ENCODE data around the gene CYB5B. TPM values are rescaled to one million over a fixed set of nuclear protein-coding genes. Genes with fewer than 3 reads are reported as not detected.

CYB5B gene
- total RNA-seq, 2 experiments from 2014 or later, result 179 to 183 TPM

DNA sequence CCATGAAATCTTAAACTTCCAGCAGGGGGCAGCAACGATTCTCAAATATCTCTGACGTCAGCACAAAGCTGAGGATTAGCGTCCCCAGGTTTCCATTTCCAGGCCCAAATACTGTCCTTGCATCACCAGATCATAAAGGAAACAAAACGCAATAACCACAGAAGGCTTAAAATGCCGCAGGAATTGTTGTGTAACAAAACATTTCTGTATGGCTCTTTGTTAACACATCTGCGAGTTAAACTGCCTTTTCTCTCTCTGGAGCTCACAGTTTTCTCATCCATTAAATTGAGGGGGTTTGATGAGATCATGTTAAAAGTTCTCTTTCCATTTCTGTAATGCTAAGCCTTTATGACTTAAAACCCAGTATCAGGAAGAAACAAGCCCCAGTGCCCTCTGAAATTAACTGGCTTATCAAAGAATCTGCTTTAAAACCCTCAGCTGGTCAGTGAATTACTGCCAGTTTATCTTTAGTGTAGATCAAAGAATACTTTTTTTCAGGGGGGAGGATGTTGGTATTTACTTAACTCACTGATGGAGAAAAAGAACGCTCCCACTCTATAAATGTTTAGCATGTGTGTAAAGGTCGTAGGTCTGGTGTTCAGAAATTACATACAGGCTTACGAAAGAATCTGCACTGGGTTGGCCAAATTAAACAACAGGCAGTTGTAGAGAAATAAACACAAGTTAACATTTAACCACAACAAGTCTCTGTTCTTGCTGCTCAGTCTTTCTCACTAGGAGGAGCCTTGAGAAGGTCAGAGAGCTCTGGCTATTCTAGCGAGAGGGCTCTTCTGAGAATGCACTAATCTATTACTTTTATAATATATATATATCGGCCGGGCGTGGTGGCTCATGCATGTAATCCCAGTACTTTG, 28.0 kb upstream of the CYB5B start:
- Mint-ChIP-seq H3K4me1 (ENCODE audit: low read depth) (peaks cover 18% of the 10 kb centered on the region), H3K36me3 (ENCODE audit: low read depth) (no peaks in the 10 kb centered on the region), H3K27ac (peak overlapping the region; percentile 47), H3K4me3 (no peak overlapping the region), H3K27me3 (ENCODE audit: low read depth) (no peaks in the 10 kb centered on the region), H3K9me3 (ENCODE audit: insufficient read depth) (no peaks in the 10 kb centered on the region)
- peak; percentile 73 for ATAC-seq
- POLR2A ChIA-PET, result interaction anchor here (0.6 to 1.6 kb wide), 7 partner anchors 8 to 358 kb away, joined by 3 to 7 read pairs (median 3); partner anchors contain the start of genes CYB5B, NOB1 and TERF2
- peak; percentile 84 for DNase-seq
- CTCF ChIA-PET, result interaction anchor here (0.5 to 3.9 kb wide), 78 partner anchors 9 to 534 kb away, joined by 3 to 40 read pairs (median 5); partner anchors contain the start of genes CYB5B, NOB1, SNTB2 and TERF2

DNA sequence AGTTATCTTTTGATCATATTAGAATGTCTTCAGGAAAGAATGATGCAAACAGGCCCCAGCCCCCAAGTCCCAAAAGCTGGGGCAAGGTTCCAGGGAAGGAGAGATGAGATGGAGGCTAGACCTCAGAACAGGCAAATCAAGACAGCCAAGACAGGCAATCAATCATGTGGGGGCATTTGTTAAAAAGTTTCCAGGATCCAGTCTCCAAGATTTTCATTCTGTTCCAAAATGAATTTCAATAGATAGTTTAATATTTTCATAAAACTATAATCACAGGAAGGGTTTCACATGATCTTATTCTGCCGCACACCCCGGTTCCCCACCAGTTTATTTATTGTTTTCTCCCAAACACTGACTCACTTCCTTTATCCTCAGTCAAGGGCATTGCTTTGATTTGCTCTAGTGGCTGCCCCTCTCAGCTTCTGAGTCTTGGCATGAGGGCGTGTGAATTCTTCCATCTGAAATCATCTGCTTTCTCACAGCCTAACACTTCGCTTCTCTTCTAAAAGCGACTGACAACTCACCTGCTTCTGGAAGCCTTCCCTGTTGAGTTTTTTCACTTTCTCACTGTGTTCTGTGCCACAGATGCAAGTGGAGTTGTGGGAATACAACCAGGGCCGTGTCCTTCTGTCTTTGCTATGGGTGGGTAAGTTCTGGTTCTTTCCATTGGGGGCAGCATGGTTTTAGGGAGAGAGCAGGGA, 26.4 kb upstream of the CYB5B start:
- ChIA-PET CTCF (interaction anchor here (1.0 to 3.9 kb wide), 8 partner anchors 12 to 357 kb away, joined by 3 to 23 read pairs (median 8); partner anchors contain the start of gene NOB1), POLR2A (interaction anchor here (0.6 kb wide), 2 partner anchors 11 to 220 kb away, joined by 3 read pairs; no protein-coding TSS in a partner anchor)
- no peaks in the 10 kb centered on the region for H3K36me3 Mint-ChIP-seq (ENCODE audit: low read depth)
- H3K4me1 Mint-ChIP-seq (ENCODE audit: low read depth), result peaks cover 18% of the 10 kb centered on the region
- H3K27ac Mint-ChIP-seq, result no peak overlapping the region
- no peak for DNase-seq
- ATAC-seq, result no peak
- no peak overlapping the region for H3K4me3 Mint-ChIP-seq
- H3K9me3 Mint-ChIP-seq (ENCODE audit: insufficient read depth), result no peaks in the 10 kb centered on the region
- H3K27me3 Mint-ChIP-seq (ENCODE audit: low read depth), result no peaks in the 10 kb centered on the region

DNA sequence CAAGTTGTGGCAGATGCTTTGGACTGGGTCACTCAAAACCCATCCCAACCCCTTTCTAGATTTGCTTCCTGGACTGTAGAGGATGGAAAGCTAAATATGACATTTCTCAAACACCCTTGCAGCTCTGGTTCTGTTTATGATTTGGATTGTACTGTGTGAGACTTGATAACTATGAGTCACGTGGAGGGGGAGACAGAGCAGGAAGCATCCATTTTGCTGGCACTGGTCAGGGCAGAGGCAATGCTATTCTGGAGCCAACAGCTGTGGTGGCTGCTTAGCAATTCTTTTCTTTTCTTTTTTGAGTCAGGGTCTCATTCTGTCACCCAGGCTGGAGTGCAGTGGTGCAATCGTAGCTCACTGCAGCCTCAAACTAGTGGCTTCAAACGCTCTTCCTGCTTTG, 25.1 kb upstream of the CYB5B start:
- ATAC-seq (no peak), DNase-seq (no peak)
- peaks cover 20% of the 10 kb centered on the region for H3K4me1 Mint-ChIP-seq (ENCODE audit: low read depth)
- no peak overlapping the region for H3K4me3 Mint-ChIP-seq
- ChIA-PET POLR2A (interaction anchor here (0.7 kb wide), 1 partner anchor 58 kb away, joined by 3 read pairs; no protein-coding TSS in a partner anchor), CTCF (interaction anchor here (0.7 to 2.4 kb wide), 6 partner anchors 9 to 355 kb away, joined by 3 to 10 read pairs (median 4); partner anchors contain the start of gene NOB1)
- no peaks in the 10 kb centered on the region for H3K27me3 Mint-ChIP-seq (ENCODE audit: low read depth)
- no peaks in the 10 kb centered on the region for H3K36me3 Mint-ChIP-seq (ENCODE audit: low read depth)
- H3K9me3 Mint-ChIP-seq (ENCODE audit: insufficient read depth), result no peaks in the 10 kb centered on the region
- H3K27ac Mint-ChIP-seq, result no peak overlapping the region

DNA sequence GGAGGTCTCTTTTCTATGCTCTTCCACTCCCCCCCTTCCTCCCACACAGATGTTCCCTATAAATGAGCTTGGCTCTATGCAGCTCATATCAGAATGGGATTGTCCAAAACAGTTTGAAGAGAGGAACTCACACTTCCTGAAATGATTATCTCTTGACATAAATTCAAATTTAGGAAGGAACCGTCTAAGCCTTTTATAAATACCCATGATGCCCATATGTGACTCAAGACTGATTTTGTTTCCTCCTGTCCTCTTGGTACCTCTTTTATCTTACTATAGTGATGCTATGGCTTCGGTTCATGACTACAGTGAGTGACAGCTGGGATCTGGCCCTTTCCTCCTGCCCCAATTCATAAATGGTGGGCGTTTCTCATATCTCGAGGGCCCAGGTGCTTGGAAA, 22.0 kb upstream of the CYB5B start:
- Mint-ChIP-seq H3K9me3 (ENCODE audit: insufficient read depth) (no peaks in the 10 kb centered on the region), H3K36me3 (ENCODE audit: low read depth) (no peaks in the 10 kb centered on the region), H3K27me3 (ENCODE audit: low read depth) (no peaks in the 10 kb centered on the region), H3K4me3 (no peak overlapping the region), H3K27ac (no peak overlapping the region), H3K4me1 (ENCODE audit: low read depth) (peaks cover 14% of the 10 kb centered on the region)
- ChIA-PET CTCF (interaction anchor here (5.1 kb wide), 1 partner anchor 7 kb away, joined by 34 read pairs; no protein-coding TSS in a partner anchor), POLR2A (no interaction called here)
- ATAC-seq (no peak), DNase-seq (no peak)

DNA sequence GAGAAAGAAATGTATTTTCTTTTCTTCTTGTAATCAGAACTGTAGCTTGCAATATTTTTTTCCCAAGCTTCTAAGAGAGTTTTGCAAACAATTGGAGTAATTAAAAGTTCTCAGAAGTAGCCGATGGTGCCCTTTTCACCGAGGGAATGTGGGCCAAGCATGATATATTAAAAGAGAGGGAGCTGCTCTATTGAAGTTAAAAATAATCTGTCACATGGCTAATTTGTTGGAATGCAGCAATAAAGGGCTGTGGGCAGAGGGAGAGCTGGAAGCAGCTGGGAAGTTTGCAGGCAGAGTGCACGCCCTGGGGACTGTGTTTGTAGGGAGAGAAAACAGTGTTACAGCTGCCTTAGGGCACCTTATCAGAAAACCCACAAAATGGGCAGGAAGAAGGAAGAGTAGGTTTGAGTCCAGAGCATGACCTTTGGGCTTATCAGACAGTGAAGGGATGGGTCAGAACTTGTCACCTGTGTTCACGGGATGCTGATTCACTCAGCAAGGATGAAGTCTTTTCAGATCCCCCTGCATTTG, 20.1 kb upstream of the CYB5B start:
- DNase-seq (no peak), ATAC-seq (no peak)
- H3K27ac Mint-ChIP-seq, result no peak overlapping the region
- CTCF ChIA-PET, result interaction anchor here (0.7 to 5.1 kb wide), 4 partner anchors 8 to 350 kb away, joined by 3 to 34 read pairs (median 4); partner anchors contain the start of genes COG8, NIP7 and NOB1
- no peaks in the 10 kb centered on the region for H3K27me3 Mint-ChIP-seq (ENCODE audit: low read depth)
- H3K4me3 Mint-ChIP-seq, result no peak overlapping the region
- no peaks in the 10 kb centered on the region for H3K36me3 Mint-ChIP-seq (ENCODE audit: low read depth)
- H3K9me3 Mint-ChIP-seq (ENCODE audit: insufficient read depth), result no peaks in the 10 kb centered on the region
- peaks cover 9% of the 10 kb centered on the region for H3K4me1 Mint-ChIP-seq (ENCODE audit: low read depth)
- POLR2A ChIA-PET, result interaction anchor here (1.1 kb wide), 1 partner anchor 9 kb away, joined by 3 read pairs; no protein-coding TSS in a partner anchor

DNA sequence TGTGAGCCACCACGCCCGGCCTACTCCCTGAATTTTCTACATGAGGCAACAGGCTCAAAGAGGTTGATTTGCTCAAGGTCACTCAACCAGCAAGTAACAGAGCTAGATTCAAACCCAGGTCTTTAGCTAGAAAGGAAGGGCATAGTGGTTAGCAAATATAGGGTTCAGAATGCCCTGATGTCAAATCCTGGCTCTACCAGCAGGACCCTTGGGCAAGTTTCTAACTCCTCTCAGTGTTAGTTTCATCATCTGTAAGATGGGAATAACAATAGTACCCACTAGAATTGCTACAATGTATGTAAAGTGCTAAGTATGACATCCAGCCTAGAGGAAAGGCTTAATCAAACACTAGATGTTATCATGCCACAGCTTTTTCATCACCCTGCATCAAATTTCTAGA, 19.1 kb upstream of the CYB5B start:
- ChIA-PET POLR2A (interaction anchor here (1.1 kb wide), 1 partner anchor 10 kb away, joined by 3 read pairs; no protein-coding TSS in a partner anchor), CTCF (interaction anchor here (5.1 kb wide), 1 partner anchor 9 kb away, joined by 34 read pairs; no protein-coding TSS in a partner anchor)
- Mint-ChIP-seq H3K4me3 (no peak overlapping the region), H3K27me3 (ENCODE audit: low read depth) (no peaks in the 10 kb centered on the region), H3K9me3 (ENCODE audit: insufficient read depth) (no peaks in the 10 kb centered on the region), H3K27ac (no peak overlapping the region), H3K36me3 (ENCODE audit: low read depth) (no peaks in the 10 kb centered on the region), H3K4me1 (ENCODE audit: low read depth) (peaks cover 10% of the 10 kb centered on the region)
- no peak for DNase-seq
- no peak for ATAC-seq

DNA sequence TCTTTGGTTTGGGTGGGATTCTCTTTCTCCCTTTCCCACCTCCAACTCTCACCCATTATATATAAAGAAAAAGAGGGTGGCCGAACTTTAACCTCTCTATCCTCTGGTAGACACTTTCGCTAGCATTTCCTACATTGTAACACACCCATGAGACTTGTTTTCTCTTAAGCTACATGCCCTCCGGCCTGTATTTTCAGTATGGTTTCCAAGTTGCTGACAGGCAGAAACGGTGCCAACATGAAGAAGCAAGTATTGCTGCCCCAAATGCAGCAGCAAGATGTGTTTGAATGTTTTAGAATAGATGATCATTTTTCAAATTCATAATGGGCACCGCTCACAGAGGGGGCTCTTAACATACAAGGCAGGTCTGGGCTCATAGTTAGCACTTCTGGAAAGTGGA, 18.7 kb upstream of the CYB5B start:
- Mint-ChIP-seq H3K9me3 (ENCODE audit: insufficient read depth) (no peaks in the 10 kb centered on the region), H3K27me3 (ENCODE audit: low read depth) (no peaks in the 10 kb centered on the region), H3K4me3 (no peak overlapping the region), H3K4me1 (ENCODE audit: low read depth) (peaks cover 14% of the 10 kb centered on the region), H3K27ac (no peak overlapping the region), H3K36me3 (ENCODE audit: low read depth) (no peaks in the 10 kb centered on the region)
- CTCF ChIA-PET, result interaction anchor here (5.1 kb wide), 1 partner anchor 10 kb away, joined by 34 read pairs; no protein-coding TSS in a partner anchor
- no peak for DNase-seq
- no peak for ATAC-seq
- POLR2A ChIA-PET, result no interaction called here

DNA sequence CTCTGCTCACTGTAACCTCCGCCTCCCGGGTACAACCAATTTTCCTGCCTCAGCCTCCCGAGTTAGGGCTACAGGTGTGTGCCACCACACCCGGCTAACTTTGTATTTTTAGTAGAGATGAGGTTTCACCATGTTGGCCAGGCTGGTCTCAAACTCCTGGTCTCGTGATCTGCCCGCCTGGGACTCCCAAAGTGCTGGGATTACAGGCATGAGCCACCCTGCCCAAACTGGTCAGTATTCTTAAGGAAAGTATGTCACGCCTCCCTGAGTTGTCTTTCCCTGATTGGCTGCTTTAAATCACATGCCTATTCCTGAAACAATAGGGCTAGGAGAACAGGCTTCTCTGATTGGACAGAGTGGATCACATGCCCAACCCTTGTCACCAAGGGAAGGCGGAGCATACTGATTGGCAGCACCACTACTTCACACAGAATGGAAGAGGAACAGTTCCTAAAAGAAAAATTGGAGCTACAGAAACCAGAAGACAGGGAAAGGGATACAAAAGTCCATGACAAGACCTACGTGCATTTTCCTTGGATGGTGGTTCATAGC, 17.6 kb upstream of the CYB5B start:
- CTCF ChIA-PET, result interaction anchor here (5.1 kb wide), 1 partner anchor 11 kb away, joined by 34 read pairs; no protein-coding TSS in a partner anchor
- ATAC-seq, result no peak
- POLR2A ChIA-PET, result no interaction called here
- H3K4me1 Mint-ChIP-seq (ENCODE audit: low read depth), result peaks cover 25% of the 10 kb centered on the region
- DNase-seq, result no peak
- no peak overlapping the region for H3K4me3 Mint-ChIP-seq
- H3K27me3 Mint-ChIP-seq (ENCODE audit: low read depth), result no peaks in the 10 kb centered on the region
- H3K27ac Mint-ChIP-seq, result no peak overlapping the region
- H3K36me3 Mint-ChIP-seq (ENCODE audit: low read depth), result no peaks in the 10 kb centered on the region
- no peaks in the 10 kb centered on the region for H3K9me3 Mint-ChIP-seq (ENCODE audit: insufficient read depth)

DNA sequence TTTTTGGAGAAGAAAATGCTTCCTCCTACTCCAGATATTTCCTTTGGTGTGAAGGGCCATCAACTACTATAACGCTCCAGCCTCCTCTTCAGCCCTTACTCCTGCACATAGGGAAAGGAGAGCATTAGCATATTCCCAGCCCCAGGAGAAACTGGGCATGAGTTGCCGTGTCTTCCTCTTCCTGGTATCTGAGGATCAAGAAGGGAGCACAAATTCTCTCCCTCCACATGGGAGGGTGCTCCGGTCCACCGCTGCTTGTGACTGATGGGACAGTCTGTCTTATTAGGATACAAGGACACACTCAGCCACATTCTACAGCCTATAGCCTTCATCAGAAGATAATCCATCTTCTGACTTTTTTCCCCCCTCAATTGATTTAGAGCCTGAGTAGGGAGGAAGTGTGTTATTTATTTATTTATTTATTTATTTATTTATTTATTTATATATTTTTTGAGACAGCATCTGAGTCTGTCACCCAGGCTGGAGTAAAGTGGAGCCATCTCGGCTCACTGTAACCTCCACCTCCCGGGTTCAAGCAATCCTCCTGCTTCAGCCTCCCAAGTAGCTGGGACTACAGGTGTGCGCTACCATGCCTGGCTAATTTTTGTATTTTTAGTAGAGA, 16.6 kb upstream of the CYB5B start:
- H3K27me3 Mint-ChIP-seq (ENCODE audit: low read depth), result no peaks in the 10 kb centered on the region
- ChIA-PET POLR2A (interaction anchor here (1.4 kb wide), 1 partner anchor 17 kb away, joined by 4 read pairs; the partner anchor contains the start of gene CYB5B), CTCF (interaction anchor here (1.5 to 5.1 kb wide), 3 partner anchors 9 to 12 kb away, joined by 3 to 34 read pairs (median 13); no protein-coding TSS in a partner anchor)
- H3K27ac Mint-ChIP-seq, result no peak overlapping the region
- peaks cover 30% of the 10 kb centered on the region for H3K4me1 Mint-ChIP-seq (ENCODE audit: low read depth)
- H3K4me3 Mint-ChIP-seq, result no peak overlapping the region
- H3K9me3 Mint-ChIP-seq (ENCODE audit: insufficient read depth), result no peaks in the 10 kb centered on the region
- ATAC-seq (no peak), DNase-seq (no peak)
- no peaks in the 10 kb centered on the region for H3K36me3 Mint-ChIP-seq (ENCODE audit: low read depth)

DNA sequence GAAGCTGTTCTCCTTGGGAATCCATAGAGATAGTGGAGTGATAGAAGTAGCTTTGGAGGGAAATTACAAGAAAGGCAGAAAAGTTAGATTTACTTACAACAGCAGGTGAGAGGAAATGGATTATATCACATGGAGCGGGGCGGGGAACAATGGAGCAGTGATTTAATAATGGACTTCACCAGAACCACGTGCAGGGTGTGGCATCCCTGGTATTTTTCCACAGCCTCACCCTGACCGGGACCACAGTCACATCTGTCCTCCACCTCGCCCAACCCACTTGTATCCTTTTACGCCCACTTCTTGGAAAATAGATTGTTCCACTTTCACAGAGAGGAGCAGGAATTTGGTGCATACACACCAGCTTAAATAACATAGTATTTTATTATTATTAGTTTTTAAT, 15.9 kb upstream of the CYB5B start:
- no peak for ATAC-seq
- H3K4me3 Mint-ChIP-seq, result no peak overlapping the region
- no peak for DNase-seq
- H3K36me3 Mint-ChIP-seq (ENCODE audit: low read depth), result no peaks in the 10 kb centered on the region
- H3K27ac Mint-ChIP-seq, result no peak overlapping the region
- POLR2A ChIA-PET, result interaction anchor here (0.7 to 1.4 kb wide), 2 partner anchors 11 to 16 kb away, joined by 3 to 4 read pairs; partner anchors contain the start of gene CYB5B
- CTCF ChIA-PET, result interaction anchor here (1.5 kb wide), 2 partner anchors 9 to 12 kb away, joined by 3 to 13 read pairs; no protein-coding TSS in a partner anchor
- peaks cover 30% of the 10 kb centered on the region for H3K4me1 Mint-ChIP-seq (ENCODE audit: low read depth)
- no peaks in the 10 kb centered on the region for H3K9me3 Mint-ChIP-seq (ENCODE audit: insufficient read depth)
- H3K27me3 Mint-ChIP-seq (ENCODE audit: low read depth), result no peaks in the 10 kb centered on the region

Data from activated CD8-positive, alpha-beta T cell treated with anti-CD3 and anti-CD28 coated beads, Interleukin-2, amount 10 ng/mL, durations not matched to agents 7 days and 5 days (primary cell).